ENCODE results near the gene EIF3I.

- TF ChIP-seq, protein P1, sequence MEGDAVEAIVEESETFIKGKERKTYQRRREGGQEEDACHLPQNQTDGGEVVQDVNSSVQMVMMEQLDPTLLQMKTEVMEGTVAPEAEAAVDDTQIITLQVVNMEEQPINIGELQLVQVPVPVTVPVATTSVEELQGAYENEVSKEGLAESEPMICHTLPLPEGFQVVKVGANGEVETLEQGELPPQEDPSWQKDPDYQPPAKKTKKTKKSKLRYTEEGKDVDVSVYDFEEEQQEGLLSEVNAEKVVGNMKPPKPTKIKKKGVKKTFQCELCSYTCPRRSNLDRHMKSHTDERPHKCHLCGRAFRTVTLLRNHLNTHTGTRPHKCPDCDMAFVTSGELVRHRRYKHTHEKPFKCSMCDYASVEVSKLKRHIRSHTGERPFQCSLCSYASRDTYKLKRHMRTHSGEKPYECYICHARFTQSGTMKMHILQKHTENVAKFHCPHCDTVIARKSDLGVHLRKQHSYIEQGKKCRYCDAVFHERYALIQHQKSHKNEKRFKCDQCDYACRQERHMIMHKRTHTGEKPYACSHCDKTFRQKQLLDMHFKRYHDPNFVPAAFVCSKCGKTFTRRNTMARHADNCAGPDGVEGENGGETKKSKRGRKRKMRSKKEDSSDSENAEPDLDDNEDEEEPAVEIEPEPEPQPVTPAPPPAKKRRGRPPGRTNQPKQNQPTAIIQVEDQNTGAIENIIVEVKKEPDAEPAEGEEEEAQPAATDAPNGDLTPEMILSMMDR (IDR thresholded peaks at IDR 0.05; ENCODE audit: low read depth, low read length): no peak
- TF ChIP-seq EZH2phosphoT487 (IDR thresholded peaks at IDR 0.05; ENCODE audit: low read depth): no peak
Measured at GRCh38 chr1:32178380-32179192, 43.6 kb upstream of the EIF3I start.

Data from OCI-LY3 (cell line).